Loucy (cell line): ENCODE data around the gene HOXA5.

ENCODE experiments used
- H2AFZ ChIP-seq: fragments of 200-600 bp; sonication (generic); 2 replicates; pipeline ENCODE4 v1.6.0; 2016; ENCODE audit warnings: antibody characterized with exemption, mild to moderate bottlenecking, low read length, moderate library complexity
- H3F3A ChIP-seq: fragments of 200-600 bp; 2 replicates; pipeline ENCODE4 v1.6.0; 2016; ENCODE audit warnings: antibody characterized with exemption, low read depth, mild to moderate bottlenecking
- H3K27me3 ChIP-seq: fragments of 200-600 bp; sonication (generic); 2 replicates; pipeline ENCODE4 v1.6.1; 2014; ENCODE audit warnings: low read length, mild to moderate bottlenecking; ENCODE audit not compliant: insufficient read depth, poor library complexity, severe bottlenecking
- H3K36me3 ChIP-seq: fragments of 200-600 bp; sonication (generic); 2 replicates; pipeline ENCODE4 v1.6.1; 2016; ENCODE audit warnings: low read length; ENCODE audit not compliant: insufficient read depth
- H3K4me1 ChIP-seq: fragments of 200-600 bp; sonication (generic); 2 replicates; pipeline ENCODE4 v1.5.1; 2014; ENCODE audit warnings: low read length, mild to moderate bottlenecking; ENCODE audit not compliant: insufficient read depth, poor library complexity, severe bottlenecking
- H3K4me2 ChIP-seq: fragments of 200-600 bp; sonication (generic); 2 replicates; pipeline ENCODE4 v1.6.0; 2014; ENCODE audit warnings: antibody characterized with exemption, low read length, low read depth, mild to moderate bottlenecking; ENCODE audit not compliant: poor library complexity, severe bottlenecking
- H3K4me3 ChIP-seq: fragments of 200-600 bp; sonication (generic); 2 replicates; pipeline ENCODE4 v1.5.1; 2014; ENCODE audit warnings: low read length, mild to moderate bottlenecking, mixed read lengths; ENCODE audit not compliant: poor library complexity, severe bottlenecking
- H3K79me2 ChIP-seq: fragments of 200-600 bp; sonication (generic); 2 replicates; pipeline ENCODE4 v1.6.1; 2014; ENCODE audit warnings: low read length; ENCODE audit not compliant: insufficient read depth
- H3K9ac ChIP-seq: fragments of 200-600 bp; sonication (generic); 2 replicates; pipeline ENCODE4 v1.6.0; 2014; ENCODE audit warnings: mild to moderate bottlenecking, low read depth, low read length, moderate library complexity; ENCODE audit not compliant: poor library complexity, severe bottlenecking
- H3K9me2 ChIP-seq: fragments of 200-600 bp; sonication (generic); replicated peaks from 2 replicates; pipeline ENCODE4 v1.6.1; 2016; ENCODE audit warnings: low read depth, low read length, mixed read lengths
- H3K9me3 ChIP-seq: fragments of 200-600 bp; sonication (generic); 2 replicates; pipeline ENCODE4 v1.6.1; 2014; ENCODE audit warnings: mild to moderate bottlenecking, antibody characterized with exemption, low read length, low read depth; ENCODE audit not compliant: insufficient read depth
- H4K20me1 ChIP-seq: fragments of 200-600 bp; sonication (generic); 2 replicates; pipeline ENCODE4 v1.6.0; 2014; ENCODE audit warnings: antibody characterized with exemption, low read length, mild to moderate bottlenecking; ENCODE audit not compliant: insufficient read depth, poor library complexity, severe bottlenecking
- CTCF ChIP-seq: fragments of 200-600 bp; sonication (generic); conservative IDR thresholded peaks from 2 replicates; pipeline ENCODE4 v1.5.1; 2014; ENCODE audit warnings: mild to moderate bottlenecking, antibody characterized with exemption, low read length
- EZH2phosphoT487 ChIP-seq: fragments of 200-600 bp; IDR thresholded peaks from 2 replicates; pipeline ENCODE4 v1.6.1; 2018; ENCODE audit warnings: antibody characterized with exemption, mild to moderate bottlenecking, moderate library complexity, borderline replicate concordance

HOXA5 gene

GRCh38 chr7:27160145-27160545, 16.7 kb upstream of the HOXA5 start:
- H4K20me1 ChIP-seq: peaks cover 34% of the 10 kb centered on the region
- no peaks in the 10 kb centered on the region for H3K9me3 ChIP-seq
- no peaks in the 10 kb centered on the region for H3K9me2 ChIP-seq
- H3K4me2 ChIP-seq: peak overlapping the region; percentile 91
- H3K79me2 ChIP-seq: peaks cover 98% of the 10 kb centered on the region
- peaks cover 28% of the 10 kb centered on the region for H3K36me3 ChIP-seq
- TF ChIP-seq EZH2phosphoT487: no peak
- TF ChIP-seq CTCF: no peak
- peak overlapping the region; percentile 99 for H3K9ac ChIP-seq
- peaks cover 8% of the 10 kb centered on the region for H3K4me1 ChIP-seq
- peak overlapping the region; percentile 94 for H3K4me3 ChIP-seq
- peaks cover 34% of the 10 kb centered on the region for H3K27me3 ChIP-seq
- peaks cover 12% of the 10 kb centered on the region; the same call in 1 of the 2 replicates for H3F3A ChIP-seq
- H2AFZ ChIP-seq: no peak overlapping the region

DNA sequence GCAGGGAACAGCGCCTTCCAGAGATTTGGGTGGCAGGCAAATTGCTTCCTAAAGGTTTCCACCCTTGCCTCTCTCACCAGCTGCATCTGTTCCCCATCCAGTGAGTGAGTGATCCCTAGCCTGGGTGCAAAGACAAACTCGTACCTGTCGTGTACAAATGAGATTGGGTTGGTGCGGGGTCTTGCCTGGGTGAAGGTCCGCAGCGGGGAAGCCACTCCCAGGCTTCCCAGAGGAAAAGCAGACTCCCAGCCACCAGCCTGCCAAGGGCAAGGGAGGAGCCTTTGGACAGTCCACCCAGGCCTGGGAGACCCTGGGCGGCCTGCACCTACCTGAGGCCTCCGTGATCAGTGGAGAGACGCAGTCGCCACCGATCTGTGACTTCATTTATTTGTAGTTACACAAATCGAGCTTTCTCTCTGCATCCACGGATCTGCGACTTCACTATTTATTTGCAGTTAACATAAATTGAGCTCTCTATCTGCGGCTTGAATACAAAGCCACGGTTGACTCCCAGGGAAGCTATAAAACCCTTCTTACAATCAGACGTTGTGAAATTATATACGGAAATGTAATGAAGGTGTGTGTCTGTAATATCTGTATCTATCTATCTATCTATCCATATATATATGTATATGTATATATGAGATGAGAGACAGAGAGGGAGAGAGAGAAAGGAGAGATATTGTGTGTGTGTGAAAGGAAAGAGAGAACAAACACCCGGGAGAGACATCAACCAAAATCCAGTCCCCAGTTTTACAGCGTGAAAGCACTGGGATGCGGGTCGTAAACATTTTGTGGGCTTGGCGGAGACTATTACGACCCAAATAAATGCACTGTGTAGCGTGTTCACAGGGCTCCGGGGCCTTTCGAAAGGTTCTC, 16.0 kb upstream of the HOXA5 start:
- H3K9me3 ChIP-seq: no peaks in the 10 kb centered on the region
- H3K4me1 ChIP-seq: peaks cover 10% of the 10 kb centered on the region
- peak overlapping the region; percentile 94 for H3K4me3 ChIP-seq
- H3F3A ChIP-seq: peaks cover 12% of the 10 kb centered on the region; the same call in 1 of the 2 replicates
- H2AFZ ChIP-seq: no peak overlapping the region
- peak overlapping the region; percentile 91 for H3K4me2 ChIP-seq
- peaks cover 28% of the 10 kb centered on the region for H3K27me3 ChIP-seq
- peaks cover 98% of the 10 kb centered on the region for H3K79me2 ChIP-seq
- peaks cover 27% of the 10 kb centered on the region for H4K20me1 ChIP-seq
- peak overlapping the region; percentile 99 for H3K9ac ChIP-seq
- TF ChIP-seq EZH2phosphoT487: no peak
- no peak for TF ChIP-seq CTCF
- H3K36me3 ChIP-seq: peaks cover 24% of the 10 kb centered on the region
- H3K9me2 ChIP-seq: no peaks in the 10 kb centered on the region

DNA sequence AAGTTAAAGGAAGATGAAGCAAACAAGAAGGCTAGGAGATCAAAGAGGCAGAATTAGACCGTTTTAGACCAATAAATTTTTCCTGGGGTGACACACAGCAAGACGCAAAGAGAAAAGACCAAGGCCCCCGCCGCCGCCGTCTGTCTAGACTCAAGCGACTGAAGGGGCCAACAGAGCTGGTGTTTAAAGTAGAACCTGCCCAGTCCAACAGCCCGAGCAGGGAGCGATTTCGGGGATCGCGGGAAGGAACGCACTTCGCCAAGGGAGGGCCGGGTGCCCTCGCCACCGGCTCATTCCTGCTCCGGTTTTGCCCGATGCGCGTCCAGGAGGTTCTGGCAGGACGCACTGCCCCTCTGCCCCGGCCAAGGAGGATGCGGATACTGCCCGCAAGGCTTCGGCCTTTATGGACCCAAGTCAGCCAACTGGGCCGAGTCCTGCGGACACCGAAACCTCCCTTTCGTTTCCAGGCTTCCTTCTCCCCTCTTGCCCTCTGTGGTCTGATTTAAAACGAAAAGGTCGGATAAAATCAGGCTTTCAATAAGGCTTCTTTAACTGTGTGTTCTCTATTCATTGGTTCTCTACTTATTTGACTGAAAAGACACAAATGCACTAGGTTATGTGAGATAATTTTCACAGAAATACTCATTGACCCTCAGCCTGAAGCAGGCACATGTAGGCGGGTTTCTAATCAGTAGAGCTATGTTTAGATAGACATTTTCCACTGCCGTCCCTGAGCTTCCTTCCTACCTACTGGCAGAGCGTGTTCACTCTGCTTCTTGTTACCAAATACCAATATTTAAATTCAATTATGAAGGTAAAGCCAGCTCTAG, 15.2 kb upstream of the HOXA5 start:
- Histone ChIP-seq H3K79me2 (peaks cover 98% of the 10 kb centered on the region), H4K20me1 (peaks cover 19% of the 10 kb centered on the region), H3K4me3 (peak overlapping the region; percentile 94), H2AFZ (no peak overlapping the region), H3K4me1 (peaks cover 19% of the 10 kb centered on the region), H3K9ac (peak overlapping the region; percentile 99), H3K36me3 (peaks cover 17% of the 10 kb centered on the region), H3K4me2 (peak overlapping the region; percentile 91), H3F3A (peaks cover 12% of the 10 kb centered on the region; the same call in 1 of the 2 replicates), H3K9me3 (no peaks in the 10 kb centered on the region), H3K27me3 (peaks cover 19% of the 10 kb centered on the region), H3K9me2 (no peaks in the 10 kb centered on the region)
- TF ChIP-seq CTCF (no peak), EZH2phosphoT487 (no peak)
